Skin epidermis (tissue), 12 donors: ENCODE data around the gene NDC1.

Experiments
- H3K27ac ChIP-seq, 21 experiments: fragments of 200-600 bp; sonication (generic) in 11 of 21; one replicate each; pipeline ENCODE4 v1.5.0; 2020; ENCODE audit warnings: mild to moderate bottlenecking in 3 of 21, inconsistent platforms in 2 of 21, moderate library complexity in 2 of 21
- H3K4me3 ChIP-seq, 7 experiments: fragments of 200-600 bp; sonication (generic) in 2 of 7; one replicate each; pipeline ENCODE4 v1.5.0; 2020; ENCODE audit warnings: inconsistent platforms in 2 of 7, mild to moderate bottlenecking in 2 of 7, moderate library complexity in 1 of 7

NDC1 gene

DNA sequence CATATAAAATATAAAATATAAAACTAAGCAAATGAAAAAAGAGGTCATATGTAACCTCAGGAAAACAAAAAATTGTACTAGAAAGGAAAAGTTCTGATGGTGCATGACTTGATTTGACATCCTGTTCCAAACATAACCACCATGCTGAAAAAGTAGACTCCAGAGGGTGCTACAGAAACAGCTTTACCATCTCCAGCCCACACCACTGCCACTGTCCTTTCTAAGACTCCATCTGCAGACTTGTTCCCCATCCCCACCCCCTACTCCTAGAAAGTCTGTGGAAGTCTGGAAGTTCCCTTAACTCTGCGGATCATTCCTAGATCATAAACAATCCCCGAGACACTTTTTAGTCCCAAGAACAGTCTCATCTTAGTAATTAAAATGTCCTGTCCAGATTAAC is 119.7 kb downstream of the NDC1 start:
- Histone ChIP-seq H3K4me3 (no peak overlapping the region), H3K27ac (no peak overlapping the region)

DNA sequence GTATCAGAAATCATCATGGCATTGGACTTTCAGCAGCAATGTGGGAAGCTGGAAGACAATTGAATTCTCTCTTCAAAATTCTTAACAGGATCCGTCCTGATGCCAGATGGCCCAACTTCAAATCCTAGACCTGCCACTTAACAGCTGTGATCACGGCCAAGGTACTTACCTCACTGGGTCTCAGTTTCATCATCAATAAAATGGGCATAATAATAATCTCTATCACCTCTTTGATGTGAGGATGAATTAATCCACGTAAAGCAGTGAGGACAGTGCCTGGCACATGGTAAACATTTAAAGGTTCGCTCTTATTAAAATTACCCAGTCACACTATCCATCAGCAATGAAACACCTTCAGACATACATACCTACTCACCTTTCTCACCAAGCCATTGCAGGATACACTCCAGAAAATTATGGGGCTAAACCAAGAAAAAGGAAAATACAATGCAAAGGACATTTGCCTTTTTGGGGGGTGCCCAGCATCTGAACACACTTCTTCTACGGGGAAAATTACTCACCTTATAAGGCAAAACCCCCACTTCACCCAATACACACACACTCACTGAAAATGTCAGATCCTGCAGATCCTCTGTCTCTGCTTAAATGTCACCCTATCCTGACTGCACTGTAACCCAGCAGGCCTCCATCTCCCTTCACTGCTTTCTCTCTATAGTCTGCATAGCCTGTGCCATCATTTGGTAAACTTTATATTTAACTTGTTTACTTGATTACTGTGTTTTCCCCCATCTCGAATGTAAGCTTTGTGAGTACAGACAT is 120.9 kb downstream of the NDC1 start:
- Histone ChIP-seq H3K27ac (no peak overlapping the region), H3K4me3 (no peak overlapping the region)

DNA sequence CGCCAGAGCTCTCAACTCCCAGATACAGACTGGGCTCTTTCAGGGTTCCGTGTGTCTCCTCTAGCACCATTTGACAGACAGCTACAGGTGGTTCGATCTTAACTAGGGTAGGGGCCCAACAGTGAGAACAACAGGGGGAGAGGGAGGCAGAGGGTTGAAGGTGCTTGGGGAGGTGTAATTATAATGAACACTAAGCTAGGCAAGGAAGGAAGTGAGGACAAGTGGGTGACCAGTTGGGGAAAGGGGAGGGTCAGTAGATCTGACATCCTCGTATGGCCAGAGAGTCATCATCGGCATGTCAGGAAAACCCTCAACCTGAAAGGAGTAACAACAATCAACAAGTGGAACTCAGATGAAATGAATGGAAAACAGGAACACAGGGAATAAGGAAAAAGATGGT is 121.9 kb downstream of the NDC1 start:
- Histone ChIP-seq H3K4me3 (no peak overlapping the region), H3K27ac (no peak overlapping the region)

DNA sequence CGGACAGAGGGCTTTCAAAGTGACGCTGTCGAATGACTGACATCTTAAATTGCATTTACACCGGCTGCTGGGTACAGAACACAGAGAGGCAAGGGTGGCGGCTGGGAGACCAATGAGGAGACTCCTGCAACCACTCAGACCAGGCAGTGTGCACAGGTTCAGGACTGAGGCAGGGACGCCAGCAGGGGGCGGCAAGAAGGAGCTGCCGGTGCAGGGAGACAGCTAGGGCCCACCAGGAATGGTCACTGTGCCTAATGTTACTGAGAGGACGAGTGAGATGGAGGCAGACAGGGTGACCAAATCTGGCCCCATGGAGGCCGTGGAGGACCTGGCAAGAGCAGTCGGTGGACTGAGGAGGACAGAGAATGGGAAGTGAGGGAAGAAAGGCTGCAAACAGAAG is 122.6 kb downstream of the NDC1 start:
- Histone ChIP-seq H3K4me3 (no peak overlapping the region), H3K27ac (no peak overlapping the region)
